ENCODE data around the gene MMP10. TPM values are rescaled to one million over a fixed set of nuclear protein-coding genes. Genes with fewer than 3 reads are reported as not detected.

MMP10 gene
- total RNA-seq, 1 experiment from 2014 or later, result not detected

DNA sequence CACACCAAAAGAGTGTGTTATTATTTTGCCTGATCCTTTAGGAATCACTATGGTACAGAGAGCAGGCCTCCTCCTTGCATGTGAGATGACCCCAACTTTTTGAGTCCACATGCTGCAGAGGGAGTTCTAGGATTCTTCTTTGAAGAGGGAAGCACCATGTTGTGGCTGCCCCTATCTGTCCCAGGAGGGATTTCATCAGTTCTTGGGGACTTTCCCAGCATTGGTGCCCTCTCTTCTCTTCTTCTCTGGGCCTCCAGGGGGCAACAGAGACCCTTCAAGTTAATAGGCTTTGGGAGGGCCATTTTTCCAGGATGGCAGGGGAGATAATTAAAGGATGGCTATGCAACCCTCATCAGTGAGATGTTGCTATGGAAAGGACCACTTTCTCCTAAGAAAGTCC lies 14.0 kb upstream of the MMP10 start:
- Histone ChIP-seq H3K4me3 (no peak overlapping the region), H3K9me3 (replicated peaks) (no peaks in the 10 kb centered on the region), H3K27me3 (no peaks in the 10 kb centered on the region), H3K36me3 (no peaks in the 10 kb centered on the region), H3K4me1 (no peaks in the 10 kb centered on the region), H3K27ac (no peak overlapping the region)
- DNase-seq, result peak; percentile 32 to 72

DNA sequence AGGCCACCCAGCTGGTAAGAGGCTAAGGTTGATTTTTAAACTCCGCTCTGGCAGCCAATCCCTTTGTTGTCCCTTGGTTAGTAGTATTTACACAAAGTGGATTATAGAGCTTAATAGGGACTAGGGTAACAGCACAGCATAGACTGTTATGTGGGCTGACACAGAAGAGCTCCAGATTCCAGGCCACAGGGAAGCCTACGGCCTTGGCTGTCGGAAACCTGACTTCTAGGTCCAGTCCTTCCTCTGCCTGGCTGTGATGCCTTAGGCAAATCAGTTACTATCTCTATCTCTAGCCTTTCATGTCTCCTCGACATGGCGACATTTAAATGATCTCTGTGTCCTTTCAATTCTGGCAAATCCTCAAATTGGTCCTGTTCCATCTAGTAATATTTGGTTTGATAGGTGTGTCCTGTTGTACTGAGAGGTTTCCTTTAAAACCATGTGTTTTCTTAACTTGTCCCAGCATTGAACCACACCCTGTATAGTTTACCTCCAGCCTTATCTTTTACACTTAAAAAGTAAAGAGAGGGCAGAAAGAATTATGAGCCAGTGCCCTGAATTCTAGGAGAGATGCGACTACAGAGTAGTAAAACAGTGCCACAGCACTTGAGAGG lies 13.4 kb upstream of the MMP10 start:
- Histone ChIP-seq H3K36me3 (no peaks in the 10 kb centered on the region), H3K27ac (no peak overlapping the region), H3K27me3 (no peaks in the 10 kb centered on the region), H3K4me1 (no peaks in the 10 kb centered on the region), H3K4me3 (no peak overlapping the region), H3K9me3 (replicated peaks) (no peaks in the 10 kb centered on the region)
- peak in 1 of 2 experiments; percentile 15 for DNase-seq

DNA sequence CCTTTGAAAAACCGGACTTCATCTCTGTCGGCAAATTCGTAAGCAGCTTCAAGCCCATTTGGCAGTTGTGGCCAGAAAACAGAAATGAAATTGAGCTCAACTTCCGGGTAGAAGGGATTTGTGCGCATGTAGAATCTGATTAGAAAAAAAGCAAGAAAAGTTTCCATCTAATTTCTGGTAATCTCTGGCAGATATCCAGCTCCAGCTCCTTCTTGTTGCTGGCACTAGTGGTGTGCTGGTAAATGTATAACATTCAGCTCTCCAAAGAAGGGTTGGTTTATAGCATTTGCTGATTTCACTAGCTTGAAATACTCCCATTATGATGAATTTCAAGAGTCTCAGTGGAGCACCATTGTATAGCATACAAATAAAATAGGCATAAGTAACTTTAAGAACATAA lies 12.2 kb upstream of the MMP10 start:
- no peaks in the 10 kb centered on the region for H3K9me3 ChIP-seq (replicated peaks)
- DNase-seq, result no peak
- H3K27me3 ChIP-seq, result no peaks in the 10 kb centered on the region
- H3K4me1 ChIP-seq, result no peaks in the 10 kb centered on the region
- H3K4me3 ChIP-seq, result no peak overlapping the region
- no peak overlapping the region for H3K27ac ChIP-seq
- H3K36me3 ChIP-seq, result no peaks in the 10 kb centered on the region

DNA sequence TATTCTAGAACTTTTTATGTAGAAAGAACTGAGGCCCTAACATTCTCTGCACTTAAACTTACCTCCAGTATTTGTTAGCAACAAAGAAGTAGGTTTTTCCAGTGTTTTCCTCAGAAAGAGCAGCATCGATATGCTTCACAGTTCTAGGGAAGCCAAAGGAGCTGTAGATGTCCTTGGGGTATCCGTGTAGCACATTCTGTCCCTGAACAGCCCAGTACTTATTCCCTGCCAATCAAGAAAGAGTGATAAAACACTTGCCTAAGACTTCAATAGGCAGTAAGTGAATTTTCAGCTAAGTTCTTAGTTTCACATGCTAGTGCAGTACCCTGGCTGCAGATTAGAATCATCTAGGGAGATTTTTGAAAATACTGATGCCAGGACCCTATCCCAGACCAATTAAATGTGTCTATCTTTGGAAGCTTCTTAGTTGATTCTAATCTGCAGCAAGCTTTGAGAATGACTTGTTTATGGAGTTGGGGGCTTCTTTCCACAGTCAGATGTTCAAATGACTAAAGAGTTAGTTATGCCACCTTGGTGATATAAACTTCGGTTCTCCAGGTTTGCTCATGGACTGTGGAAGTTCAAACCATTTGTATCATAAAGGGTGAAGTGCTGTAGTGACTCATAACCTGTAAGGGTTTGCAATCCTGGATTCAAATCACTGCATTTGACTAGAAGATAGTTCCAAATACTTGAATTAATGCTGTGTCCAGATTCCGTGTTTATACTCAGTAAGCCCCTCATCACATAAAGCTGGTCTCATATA lies 11.0 kb upstream of the MMP10 start:
- no peak for DNase-seq
- H3K4me3 ChIP-seq, result no peak overlapping the region
- H3K4me1 ChIP-seq, result no peaks in the 10 kb centered on the region
- no peaks in the 10 kb centered on the region for H3K27me3 ChIP-seq
- H3K9me3 ChIP-seq (replicated peaks), result no peaks in the 10 kb centered on the region
- no peaks in the 10 kb centered on the region for H3K36me3 ChIP-seq
- no peak overlapping the region for H3K27ac ChIP-seq

DNA sequence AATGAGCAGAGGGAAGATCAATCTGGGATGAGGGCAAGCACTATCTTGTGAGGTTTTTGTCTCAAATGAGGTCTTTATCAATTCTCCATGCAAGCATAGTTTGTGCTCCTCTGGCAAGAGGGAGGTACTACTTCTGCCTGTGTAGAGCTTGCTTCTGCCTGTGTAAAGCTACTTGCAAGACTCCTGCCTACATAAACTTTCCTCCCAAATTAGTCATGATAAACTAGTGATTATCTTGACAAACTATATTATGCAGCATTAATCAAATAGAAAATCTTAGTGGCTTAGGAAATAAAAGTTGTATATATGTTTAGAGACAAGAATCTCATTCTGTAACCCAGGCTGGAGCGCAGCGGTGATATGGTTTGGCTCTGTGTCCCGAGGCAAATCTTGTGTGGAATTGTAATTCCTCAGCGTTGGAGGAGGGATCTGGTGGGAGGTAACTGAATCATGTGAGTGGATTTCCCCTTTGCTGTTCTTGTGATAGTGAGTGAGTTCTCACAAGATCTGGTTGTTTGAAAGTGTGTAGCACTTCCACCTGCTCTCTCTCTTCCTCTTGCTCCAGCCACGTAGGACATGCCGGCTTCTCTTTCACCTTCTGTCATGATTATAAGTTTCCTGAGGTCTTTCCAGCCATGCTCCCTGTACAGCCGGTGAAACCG lies 8.0 kb upstream of the MMP10 start:
- H3K9me3 ChIP-seq (replicated peaks), result no peaks in the 10 kb centered on the region
- no peak overlapping the region for H3K27ac ChIP-seq
- H3K27me3 ChIP-seq, result no peaks in the 10 kb centered on the region
- H3K4me1 ChIP-seq, result no peaks in the 10 kb centered on the region
- no peak for DNase-seq
- H3K4me3 ChIP-seq, result no peak overlapping the region
- no peaks in the 10 kb centered on the region for H3K36me3 ChIP-seq

DNA sequence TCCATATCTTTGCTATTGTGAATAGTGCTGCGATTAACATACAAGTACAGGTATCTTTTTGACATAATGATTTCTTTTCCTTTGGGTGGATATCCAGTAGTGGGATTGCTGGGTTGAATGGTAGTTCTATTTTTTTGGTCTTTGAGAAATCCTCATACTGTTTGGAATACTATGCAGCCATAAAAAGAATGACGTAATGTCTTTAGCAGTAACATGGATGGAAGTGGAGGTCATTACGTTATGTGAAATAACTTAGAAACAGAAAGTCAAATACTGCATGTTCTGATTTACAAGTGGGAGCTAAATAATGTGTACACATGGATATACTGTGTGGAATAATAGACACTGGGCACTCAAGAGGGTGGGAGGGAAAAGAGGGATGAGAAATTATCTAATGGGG lies 4.0 kb upstream of the MMP10 start:
- Histone ChIP-seq H3K9me3 (replicated peaks) (no peaks in the 10 kb centered on the region), H3K4me1 (no peaks in the 10 kb centered on the region), H3K27me3 (no peaks in the 10 kb centered on the region), H3K36me3 (no peaks in the 10 kb centered on the region), H3K27ac (no peak overlapping the region), H3K4me3 (no peak overlapping the region)
- DNase-seq, result no peak

DNA sequence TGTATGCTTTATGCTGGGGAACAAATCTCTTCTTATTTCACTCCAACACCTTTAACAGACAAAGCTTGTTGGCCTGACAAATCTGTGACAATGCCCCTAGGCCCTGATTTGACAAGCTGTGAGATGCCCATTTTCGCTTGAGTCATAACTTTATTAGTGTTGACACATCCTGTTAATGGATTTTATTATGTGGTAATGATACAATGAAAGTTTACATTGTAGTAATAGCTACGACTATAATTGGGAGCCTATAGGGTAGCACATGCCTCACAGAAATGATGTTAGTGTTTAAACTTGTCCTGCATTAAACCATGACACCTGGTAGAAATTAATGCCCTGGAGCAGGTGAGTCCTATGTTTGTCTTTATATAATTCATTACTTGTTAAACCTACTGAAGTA lies 3.3 kb upstream of the MMP10 start:
- H3K27ac ChIP-seq, result no peak overlapping the region
- no peaks in the 10 kb centered on the region for H3K27me3 ChIP-seq
- no peaks in the 10 kb centered on the region for H3K4me1 ChIP-seq
- no peak overlapping the region for H3K4me3 ChIP-seq
- H3K36me3 ChIP-seq, result no peaks in the 10 kb centered on the region
- no peaks in the 10 kb centered on the region for H3K9me3 ChIP-seq (replicated peaks)
- no peak for DNase-seq

DNA sequence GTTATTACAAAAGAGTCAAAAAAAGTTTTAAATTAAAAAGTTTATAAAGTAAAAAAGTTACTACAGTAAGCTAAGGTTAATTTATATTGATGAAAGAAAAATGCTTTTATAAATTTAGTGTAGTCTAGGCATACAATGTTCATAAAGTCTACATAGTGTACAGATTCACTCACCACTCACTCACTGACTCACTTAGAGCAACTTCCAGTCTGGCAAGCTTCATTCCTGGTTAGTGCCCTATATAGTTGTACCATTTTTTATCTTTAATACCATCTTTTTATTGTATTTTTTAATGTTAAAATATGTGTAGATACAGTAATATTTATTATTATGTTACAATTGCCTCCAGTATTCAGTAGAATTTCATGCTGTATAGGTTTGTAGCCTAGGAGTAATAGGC lies 2.6 kb upstream of the MMP10 start:
- H3K4me3 ChIP-seq, result no peak overlapping the region
- H3K36me3 ChIP-seq, result no peaks in the 10 kb centered on the region
- no peaks in the 10 kb centered on the region for H3K9me3 ChIP-seq (replicated peaks)
- no peaks in the 10 kb centered on the region for H3K27me3 ChIP-seq
- H3K4me1 ChIP-seq, result no peaks in the 10 kb centered on the region
- DNase-seq, result no peak
- no peak overlapping the region for H3K27ac ChIP-seq

DNA sequence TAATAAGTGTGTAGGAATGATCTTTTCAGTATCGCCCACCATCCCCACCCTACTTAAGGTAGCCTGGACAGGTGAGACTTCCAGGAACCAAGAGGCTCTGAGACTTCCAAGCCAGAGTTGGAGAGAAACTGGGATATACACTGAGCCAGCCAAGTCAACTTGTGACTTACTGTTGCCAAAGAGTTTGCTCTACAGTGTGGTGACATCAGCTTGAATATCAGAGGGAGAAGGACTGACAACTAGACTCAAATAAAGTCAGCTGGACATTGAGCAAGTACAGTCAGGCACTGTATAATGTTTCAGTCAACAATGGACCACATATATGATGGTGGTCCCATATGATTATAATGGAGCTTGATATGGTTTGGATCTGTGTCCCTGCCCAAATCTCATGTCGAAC lies 1.2 kb upstream of the MMP10 start:
- no peak for DNase-seq
- Histone ChIP-seq H3K27me3 (no peaks in the 10 kb centered on the region), H3K9me3 (replicated peaks) (no peaks in the 10 kb centered on the region), H3K36me3 (no peaks in the 10 kb centered on the region), H3K4me1 (no peaks in the 10 kb centered on the region), H3K4me3 (no peak overlapping the region), H3K27ac (no peak overlapping the region)

DNA sequence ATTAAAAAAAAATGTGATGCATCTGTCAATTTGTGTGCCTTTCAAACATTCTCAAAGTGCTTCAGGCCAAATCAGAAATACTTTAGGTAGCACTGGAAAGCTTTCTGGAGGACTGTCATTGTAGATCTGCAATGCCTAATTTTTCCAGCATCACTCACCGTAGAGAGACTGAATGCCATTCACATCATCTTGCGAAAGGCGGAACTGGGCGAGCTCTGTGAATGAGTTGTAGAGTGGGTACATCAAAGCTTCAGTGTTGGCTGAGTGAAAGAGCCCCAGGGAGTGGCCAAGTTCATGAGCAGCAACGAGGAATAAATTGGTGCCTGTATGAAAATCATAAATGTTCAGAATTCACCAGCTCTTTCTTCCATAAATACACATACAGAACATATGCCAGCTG lies 4.0 kb downstream of the MMP10 start:
- Histone ChIP-seq H3K27me3 (no peaks in the 10 kb centered on the region), H3K9me3 (replicated peaks) (no peaks in the 10 kb centered on the region), H3K27ac (no peak overlapping the region), H3K36me3 (no peaks in the 10 kb centered on the region), H3K4me1 (no peaks in the 10 kb centered on the region), H3K4me3 (no peak overlapping the region)
- no peak for DNase-seq

DNA sequence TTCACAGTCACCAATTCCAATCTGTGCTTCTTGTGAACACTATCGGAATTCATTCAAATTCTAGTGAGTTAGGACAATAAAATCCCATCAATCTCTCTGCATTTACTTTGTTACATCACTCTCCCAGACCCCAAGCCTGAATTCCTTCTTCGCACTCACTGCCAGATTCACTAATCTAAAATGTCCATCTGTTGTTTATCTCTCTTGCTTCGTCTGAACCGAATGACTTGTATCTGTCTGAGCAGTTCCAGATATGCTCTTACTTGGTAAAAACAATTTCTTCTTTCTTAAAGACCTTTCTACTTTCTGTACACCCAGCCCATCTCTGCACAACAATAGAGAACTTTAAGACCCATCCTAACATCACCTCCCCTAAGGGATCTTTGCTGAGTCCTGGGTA lies 7.0 kb downstream of the MMP10 start:
- Histone ChIP-seq H3K27me3 (no peaks in the 10 kb centered on the region), H3K4me3 (no peak overlapping the region), H3K36me3 (no peaks in the 10 kb centered on the region), H3K4me1 (no peaks in the 10 kb centered on the region), H3K27ac (no peak overlapping the region), H3K9me3 (replicated peaks) (no peaks in the 10 kb centered on the region)
- no peak for DNase-seq

DNA sequence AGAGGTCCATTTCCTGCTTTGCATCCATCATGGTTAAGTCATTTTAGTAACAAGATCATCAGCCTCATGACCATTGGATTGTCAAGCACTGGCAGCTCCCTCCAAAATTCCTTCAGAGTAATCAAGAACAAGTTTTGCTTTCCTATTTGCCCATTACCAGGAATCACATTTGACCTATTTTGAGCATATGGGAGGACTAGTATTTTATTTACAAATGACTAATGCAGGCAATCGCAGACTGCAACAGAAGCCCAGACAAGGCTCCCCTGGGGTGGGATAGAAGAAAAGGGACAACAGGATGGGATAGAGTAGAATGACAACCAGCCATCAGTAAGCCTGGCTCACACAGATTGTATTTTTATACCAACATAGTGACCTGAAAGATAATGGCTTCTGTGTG lies 9.1 kb downstream of the MMP10 start:
- H3K4me3 ChIP-seq, result no peak overlapping the region
- no peak overlapping the region for H3K27ac ChIP-seq
- H3K27me3 ChIP-seq, result no peaks in the 10 kb centered on the region
- H3K4me1 ChIP-seq, result no peaks in the 10 kb centered on the region
- no peak for DNase-seq
- H3K36me3 ChIP-seq, result no peaks in the 10 kb centered on the region
- H3K9me3 ChIP-seq (replicated peaks), result no peaks in the 10 kb centered on the region

DNA sequence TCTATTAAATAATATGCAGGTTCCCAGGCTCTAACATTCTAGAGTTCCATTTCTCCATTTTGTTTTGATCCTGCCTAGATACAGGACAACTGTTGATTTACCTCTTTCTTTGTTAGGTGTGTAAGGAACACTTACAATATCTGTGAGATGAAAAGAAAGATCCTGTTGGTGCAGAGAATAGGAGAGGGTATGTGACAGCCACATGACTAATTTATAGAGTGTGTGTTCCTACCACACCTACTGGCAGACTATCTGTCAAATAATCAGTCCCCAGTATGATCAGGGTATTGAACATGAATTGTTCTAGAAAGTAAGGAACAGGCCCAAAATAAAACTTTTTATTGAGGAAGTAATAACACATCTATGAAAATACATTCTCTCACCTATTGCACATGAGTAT lies 10.2 kb downstream of the MMP10 start:
- Histone ChIP-seq H3K9me3 (replicated peaks) (no peaks in the 10 kb centered on the region), H3K4me3 (no peak overlapping the region), H3K27ac (no peak overlapping the region), H3K4me1 (no peaks in the 10 kb centered on the region), H3K27me3 (no peaks in the 10 kb centered on the region), H3K36me3 (no peaks in the 10 kb centered on the region)
- no peak for DNase-seq

DNA sequence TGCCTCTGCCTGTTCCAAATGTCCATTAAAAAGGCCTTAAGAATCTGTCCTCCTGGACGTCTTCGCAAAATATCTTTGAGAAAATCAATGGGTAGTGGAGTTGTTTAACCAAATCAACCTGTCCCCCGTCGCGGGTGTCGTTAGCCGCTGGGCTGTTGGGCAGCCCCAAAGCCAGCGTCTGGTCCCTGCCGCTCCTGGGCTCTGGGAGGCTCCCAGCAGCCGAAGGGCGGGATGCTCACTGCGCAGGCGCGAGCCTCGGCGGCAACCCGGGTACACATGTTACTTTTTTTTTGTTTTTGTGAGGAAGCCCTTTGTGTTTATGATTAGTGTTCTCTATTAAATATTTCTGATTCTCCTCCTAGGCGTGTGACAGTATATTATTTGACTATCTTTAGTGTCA lies 12.6 kb downstream of the MMP10 start:
- Histone ChIP-seq H3K4me1 (no peaks in the 10 kb centered on the region), H3K36me3 (no peaks in the 10 kb centered on the region), H3K27ac (no peak overlapping the region), H3K4me3 (no peak overlapping the region), H3K27me3 (no peaks in the 10 kb centered on the region), H3K9me3 (replicated peaks) (no peaks in the 10 kb centered on the region)
- DNase-seq, result no peak

DNA sequence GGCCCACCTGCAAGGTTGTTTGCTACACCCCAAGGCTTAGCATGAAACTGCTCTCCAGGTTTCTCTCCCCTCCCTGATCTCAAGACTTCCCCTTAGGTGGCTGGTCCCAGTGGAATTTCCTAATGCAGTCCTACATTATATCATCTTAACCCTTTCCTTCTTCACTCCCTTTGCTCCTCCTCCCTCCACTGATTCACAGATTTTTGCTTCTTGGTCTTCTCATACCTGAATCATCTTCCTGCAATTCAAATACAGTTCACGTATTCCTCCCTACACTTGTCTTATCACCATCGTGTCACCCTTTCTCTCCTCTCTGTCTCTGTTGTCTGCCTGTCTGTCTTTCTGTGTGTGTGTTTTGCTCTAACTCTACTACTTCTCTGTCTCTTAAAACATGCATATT lies 17.0 kb downstream of the MMP10 start:
- Histone ChIP-seq H3K36me3 (no peaks in the 10 kb centered on the region), H3K27ac (no peak overlapping the region), H3K4me1 (no peaks in the 10 kb centered on the region), H3K9me3 (replicated peaks) (no peaks in the 10 kb centered on the region), H3K4me3 (no peak overlapping the region), H3K27me3 (no peaks in the 10 kb centered on the region)
- DNase-seq, result no peak

DNA sequence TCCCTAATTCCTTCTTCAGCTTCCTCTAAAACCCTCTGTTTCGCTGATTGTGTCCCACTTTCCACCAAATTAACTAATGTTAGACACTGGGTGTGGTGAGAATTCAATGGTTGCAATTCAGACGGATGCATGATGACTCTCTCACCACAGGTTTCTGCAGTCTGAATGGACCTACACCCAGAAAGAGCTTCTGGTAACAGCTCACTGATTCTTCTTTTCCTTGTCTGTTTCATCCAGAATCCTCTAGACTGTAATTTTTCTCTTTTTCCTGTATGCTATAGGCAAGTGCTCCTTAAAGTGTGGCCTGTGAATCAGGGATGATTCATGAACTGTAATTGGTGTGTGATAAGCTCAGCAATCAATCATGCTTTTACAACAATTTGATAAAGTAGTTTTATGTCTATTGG lies 18.1 kb downstream of the MMP10 start:
- Histone ChIP-seq H3K4me1 (no peaks in the 10 kb centered on the region), H3K36me3 (no peaks in the 10 kb centered on the region), H3K4me3 (no peak overlapping the region), H3K9me3 (replicated peaks) (no peaks in the 10 kb centered on the region), H3K27me3 (no peaks in the 10 kb centered on the region), H3K27ac (no peak overlapping the region)
- no peak for DNase-seq

Measured in SJCRH30 (cell line).